ENCODE data around the gene MRPS5.

The MRPS5 gene

GRCh38 chr2:95047629-95048510 lies 73.7 kb downstream of the MRPS5 start:
- Histone ChIP-seq H3K27ac (replicated peaks) (no peak overlapping the region), H3K4me3 (replicated peaks; ENCODE audit: insufficient read depth, low read length) (no peak overlapping the region), H3K27me3 (ENCODE audit: insufficient read depth, poor library complexity, severe bottlenecking) (peaks cover 12% of the 10 kb centered on the region)
- no peak for DNase-seq (ENCODE audit: low read depth in 1 of 2, low spot score in 1 of 2)
- TF ChIP-seq GABPA (IDR thresholded peaks at IDR 0.05; ENCODE audit: low read depth) (no peak), REST (IDR thresholded peaks at IDR 0.05; ENCODE audit: insufficient replicate concordance, low read depth) (no peak), SPI1 (IDR thresholded peaks at IDR 0.05; ENCODE audit: borderline replicate concordance, low read depth) (no peak), POLR2AphosphoS5 (IDR thresholded peaks at IDR 0.05; ENCODE audit: low read depth) (no peak)
- TF ChIP-seq, protein P1, sequence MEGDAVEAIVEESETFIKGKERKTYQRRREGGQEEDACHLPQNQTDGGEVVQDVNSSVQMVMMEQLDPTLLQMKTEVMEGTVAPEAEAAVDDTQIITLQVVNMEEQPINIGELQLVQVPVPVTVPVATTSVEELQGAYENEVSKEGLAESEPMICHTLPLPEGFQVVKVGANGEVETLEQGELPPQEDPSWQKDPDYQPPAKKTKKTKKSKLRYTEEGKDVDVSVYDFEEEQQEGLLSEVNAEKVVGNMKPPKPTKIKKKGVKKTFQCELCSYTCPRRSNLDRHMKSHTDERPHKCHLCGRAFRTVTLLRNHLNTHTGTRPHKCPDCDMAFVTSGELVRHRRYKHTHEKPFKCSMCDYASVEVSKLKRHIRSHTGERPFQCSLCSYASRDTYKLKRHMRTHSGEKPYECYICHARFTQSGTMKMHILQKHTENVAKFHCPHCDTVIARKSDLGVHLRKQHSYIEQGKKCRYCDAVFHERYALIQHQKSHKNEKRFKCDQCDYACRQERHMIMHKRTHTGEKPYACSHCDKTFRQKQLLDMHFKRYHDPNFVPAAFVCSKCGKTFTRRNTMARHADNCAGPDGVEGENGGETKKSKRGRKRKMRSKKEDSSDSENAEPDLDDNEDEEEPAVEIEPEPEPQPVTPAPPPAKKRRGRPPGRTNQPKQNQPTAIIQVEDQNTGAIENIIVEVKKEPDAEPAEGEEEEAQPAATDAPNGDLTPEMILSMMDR (IDR thresholded peaks at IDR 0.05; ENCODE audit: insufficient read depth, low read length): no peak

GRCh38 chr2:95046371-95047112 lies 75.1 kb downstream of the MRPS5 start:
- H3K27ac ChIP-seq (replicated peaks): no peak overlapping the region
- no peak for TF ChIP-seq GABPA (IDR thresholded peaks at IDR 0.05; ENCODE audit: low read depth)
- no peak for TF ChIP-seq REST (IDR thresholded peaks at IDR 0.05; ENCODE audit: insufficient replicate concordance, low read depth)
- TF ChIP-seq, protein P1 (IDR thresholded peaks at IDR 0.05; ENCODE audit: insufficient read depth, low read length): no peak
- no peak for TF ChIP-seq SPI1 (IDR thresholded peaks at IDR 0.05; ENCODE audit: borderline replicate concordance, low read depth)
- TF ChIP-seq POLR2AphosphoS5 (IDR thresholded peaks at IDR 0.05; ENCODE audit: low read depth): no peak
- H3K4me3 ChIP-seq (replicated peaks; ENCODE audit: insufficient read depth, low read length): no peak overlapping the region
- DNase-seq (ENCODE audit: low read depth in 1 of 2, low spot score in 1 of 2): no peak
- H3K27me3 ChIP-seq (ENCODE audit: insufficient read depth, poor library complexity, severe bottlenecking): peaks cover 12% of the 10 kb centered on the region

- DNase-seq (ENCODE audit: low read depth in 1 of 2, low spot score in 1 of 2): no peak
- TF ChIP-seq REST (IDR thresholded peaks at IDR 0.05; ENCODE audit: insufficient replicate concordance, low read depth): no peak
- TF ChIP-seq, protein P1 (IDR thresholded peaks at IDR 0.05; ENCODE audit: insufficient read depth, low read length): no peak
- TF ChIP-seq SPI1 (IDR thresholded peaks at IDR 0.05; ENCODE audit: borderline replicate concordance, low read depth): no peak
- no peak for TF ChIP-seq POLR2AphosphoS5 (IDR thresholded peaks at IDR 0.05; ENCODE audit: low read depth)
- no peak for TF ChIP-seq GABPA (IDR thresholded peaks at IDR 0.05; ENCODE audit: low read depth)
- Histone ChIP-seq H3K27ac (replicated peaks) (no peak overlapping the region), H3K4me3 (replicated peaks; ENCODE audit: insufficient read depth, low read length) (no peak overlapping the region), H3K27me3 (ENCODE audit: insufficient read depth, poor library complexity, severe bottlenecking) (peaks cover 11% of the 10 kb centered on the region)
These were observed 77.0 kb downstream of the MRPS5 start for GRCh38 chr2:95044601-95045000.

All from HL-60 (cell line).